Ovary (tissue), 9 donors: ENCODE results near the gene CLK2. TPM values are rescaled to one million over a fixed set of nuclear protein-coding genes. Genes with fewer than 3 reads are reported as not detected.
"Not testable (repeated sequence)": the region's sequence is repeated elsewhere in the genome, so short reads cannot be mapped to it uniquely, and the experiment has no call there.

Experiments used
- DNase-seq, 5 donors: peaks; one replicate each; pipeline ENCODE4 v3.0.0-alpha.2; 2019 to 2020
- H3K27ac ChIP-seq, 2 donors: fragments of 200-600 bp; one replicate each; pipeline versions ENCODE4 v1.5.1 to v1.8.0; 2019 to 2022
- H3K27me3 ChIP-seq: fragments of 200-600 bp; one replicate; pipeline ENCODE4 v1.8.0; 2022
- H3K36me3 ChIP-seq: fragments of 200-600 bp; sonication (generic); one replicate; pipeline ENCODE4 v1.5.1; 2019
- H3K4me1 ChIP-seq: one replicate; pipeline ENCODE4 v1.8.1; 2013; ENCODE audit warnings: mild to moderate bottlenecking, moderate library complexity; ENCODE audit not compliant: insufficient read depth
- H3K4me3 ChIP-seq: fragments of 200-600 bp; sonication (generic); one replicate; pipeline ENCODE4 v1.5.1; 2017
- H3K9me3 ChIP-seq, 2 donors: fragments of 200-600 bp in 1 of 2; sonication (generic) in 1 of 2; one replicate each; pipeline versions ENCODE4 v1.5.1 to v1.8.1; 2013 to 2019; ENCODE audit warnings: mild to moderate bottlenecking in 1 of 2, moderate library complexity in 1 of 2
- EP300 ChIP-seq: sonication (generic); formaldehyde crosslinking; IDR thresholded peaks from one replicate; pipeline ENCODE4 v1.6.1; 2017; ENCODE audit warnings: antibody characterized with exemption
- POLR2A ChIP-seq: fragments of 450-650 bp; IDR thresholded peaks from one replicate; pipeline ENCODE4 v1.6.1; 2017; ENCODE audit warnings: antibody characterized with exemption, mild to moderate bottlenecking, moderate library complexity
- WGBS, 3 donors: extraction: QIAGEN DNeasy Blood & Tissue Kit in 1 of 3; methylation state at CpG; one replicate each; pipeline versions ENCODE4 v1.1.5 to v1.1.7; 2013 to 2017; 5-methylcytosine and 5-hydroxymethylcytosine counted together
- intact Hi-C, 4 donors: fragments of 100-400 bp; cut with DNase I; formaldehyde crosslinking; loops; one replicate each; pipeline versions ENCODE4 v1.11.0 to v1.15.1; 2022 to 2023
- polyA plus RNA-seq, 2 donors: library from polyadenylated mRNA; stranded (reverse); fragments of 200-250 nt in 1 of 2; fragments of 350-450 nt in 1 of 2; fragmentation: Illumina TruSeq in 1 of 2; extraction: RNeasy Lipid Tissue Mini Kit (QIAGEN cat#74804) in 1 of 2; gene quantifications; one replicate each; pipeline ENCODE4 v1.2.3, GENCODE V29; 2013 to 2014
- total RNA-seq, 7 donors: library from RNA; depleted of rRNA in 2 of 7; stranded (reverse); fragments of >200 nt in 2 of 7; fragmentation: NEBNext Ultra II Directional in 3 of 7; extraction: Animal tissue kit (Norgen Biotek cat#: 25700) in 3 of 7; gene quantifications; one replicate each; pipeline versions ENCODE4 v1.1.0 to v1.2.4, GENCODE V29; 2016 to 2023
- TF ChIP-seq, protein P1 (sequence below), 3 donors: fragments of 450-650 bp in 2 of 3; fragments of 200-600 bp in 1 of 3; IDR thresholded peaks; one replicate each; pipeline versions ENCODE4 v1.5.1 to v1.8.0; 2016 to 2022; ENCODE audit warnings: antibody characterized with exemption in 3 of 3, mild to moderate bottlenecking in 1 of 3
- donor health status: DM: no; HTN: no; CAD: no; lungs with moderate emphysema.
- donor health status: DM: no; HTN: no; CAD: no.
- donor health status: Bipolar disorder and iron deficiency.
- donor health status: DM: yes; HTN: yes; CAD: no.
- donor health status: DM: no; HTN: no; CAD: no.
- donor health status: DM: yes; HTN: yes; CAD: no.

Gene CLK2
- total and polyA plus RNA-seq, 9 donors, result 37.9 to 60.9 (median 50.1) TPM

DNA sequence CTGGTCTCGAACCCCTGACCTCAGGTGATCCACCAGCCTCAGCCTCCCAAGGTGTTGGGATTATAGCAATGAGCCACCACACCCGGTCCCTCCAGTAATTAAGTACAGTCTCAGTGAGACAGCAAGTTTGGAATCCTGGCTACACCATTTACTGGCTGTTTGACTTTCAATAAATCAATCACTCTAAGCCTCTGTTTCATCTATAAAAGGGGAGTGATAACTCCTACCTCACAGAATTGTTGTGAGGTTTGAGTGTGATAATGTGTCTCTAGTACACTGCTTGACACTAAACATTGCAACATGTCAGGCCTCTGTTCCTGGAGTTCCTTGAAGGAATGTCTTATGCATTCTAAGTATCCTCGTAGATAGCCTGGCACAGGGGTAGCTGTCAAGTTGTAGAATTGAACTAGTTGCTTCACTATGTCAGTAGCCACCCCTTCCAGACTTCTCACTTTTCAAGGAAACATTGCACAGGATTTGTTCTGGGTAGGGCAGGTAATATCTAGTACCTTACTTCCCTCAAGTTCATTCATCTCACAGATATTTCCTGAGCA is 30.4 kb downstream of the CLK2 start:
- intact Hi-C loops, result loop anchor here in 1 of 4 donors (5.0 kb wide), 1 partner anchor 36 kb away; the partner anchor contains the start of genes MTX1 and THBS3

DNA sequence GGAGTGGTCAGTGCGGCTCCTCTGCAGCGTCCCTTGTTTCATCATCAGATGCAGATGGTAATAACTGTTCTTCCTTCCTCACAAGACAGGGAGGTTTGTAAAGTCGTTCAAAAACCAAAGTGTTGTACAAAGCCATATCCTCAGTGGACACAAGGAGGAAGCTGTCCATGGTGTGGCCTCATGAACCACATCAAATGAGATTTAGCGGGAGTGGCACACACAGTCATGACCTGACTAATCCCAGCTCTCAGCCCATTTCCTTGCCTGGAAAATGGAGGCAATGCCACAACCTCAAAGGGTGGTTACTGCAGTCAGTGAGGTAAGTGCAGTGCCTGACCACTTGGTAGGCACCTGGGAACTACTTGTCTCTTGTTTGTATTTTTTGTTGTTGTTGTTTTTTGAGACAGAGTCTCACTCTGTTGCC is 31.5 kb downstream of the CLK2 start:
- intact Hi-C loops, result loop anchor here in 1 of 4 donors (5.0 kb wide), 1 partner anchor 35 kb away; the partner anchor contains the start of genes MTX1 and THBS3
- Histone ChIP-seq H3K27ac (no peak overlapping the region), H3K4me1 (peaks cover 2% of the 10 kb centered on the region), H3K9me3 (no peaks in the 10 kb centered on the region), H3K4me3 (no peak overlapping the region), H3K36me3 (no peaks in the 10 kb centered on the region), H3K27me3 (no peaks in the 10 kb centered on the region)
- no peak for DNase-seq
- 74 to 76% (median 75%) methylated on average over 4 of the region's 4 CpGs for WGBS, 3 donors
- TF ChIP-seq POLR2A (no peak), EP300 (no peak)
- TF ChIP-seq, protein P1, sequence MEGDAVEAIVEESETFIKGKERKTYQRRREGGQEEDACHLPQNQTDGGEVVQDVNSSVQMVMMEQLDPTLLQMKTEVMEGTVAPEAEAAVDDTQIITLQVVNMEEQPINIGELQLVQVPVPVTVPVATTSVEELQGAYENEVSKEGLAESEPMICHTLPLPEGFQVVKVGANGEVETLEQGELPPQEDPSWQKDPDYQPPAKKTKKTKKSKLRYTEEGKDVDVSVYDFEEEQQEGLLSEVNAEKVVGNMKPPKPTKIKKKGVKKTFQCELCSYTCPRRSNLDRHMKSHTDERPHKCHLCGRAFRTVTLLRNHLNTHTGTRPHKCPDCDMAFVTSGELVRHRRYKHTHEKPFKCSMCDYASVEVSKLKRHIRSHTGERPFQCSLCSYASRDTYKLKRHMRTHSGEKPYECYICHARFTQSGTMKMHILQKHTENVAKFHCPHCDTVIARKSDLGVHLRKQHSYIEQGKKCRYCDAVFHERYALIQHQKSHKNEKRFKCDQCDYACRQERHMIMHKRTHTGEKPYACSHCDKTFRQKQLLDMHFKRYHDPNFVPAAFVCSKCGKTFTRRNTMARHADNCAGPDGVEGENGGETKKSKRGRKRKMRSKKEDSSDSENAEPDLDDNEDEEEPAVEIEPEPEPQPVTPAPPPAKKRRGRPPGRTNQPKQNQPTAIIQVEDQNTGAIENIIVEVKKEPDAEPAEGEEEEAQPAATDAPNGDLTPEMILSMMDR (IDR thresholded peaks at IDR 0.05), result no peak

More for the DNA sequence above, 30.4 kb downstream of the CLK2 start:
- H3K27me3 ChIP-seq, result no peaks in the 10 kb centered on the region
- H3K4me1 ChIP-seq, result peaks cover 2% of the 10 kb centered on the region
- TF ChIP-seq POLR2A (no peak), EP300 (no peak)
- TF ChIP-seq, protein P1 (IDR thresholded peaks at IDR 0.05), result no peak
- no peak for DNase-seq
- no peaks in the 10 kb centered on the region for H3K36me3 ChIP-seq
- no peaks in the 10 kb centered on the region for H3K9me3 ChIP-seq
- 72 to 86% (median 84%) methylated on average over 3 of the region's 3 CpGs for WGBS, 3 donors
- peak overlapping the region in 1 of 2 donors; percentile 85 for H3K27ac ChIP-seq
- H3K4me3 ChIP-seq, result no peak overlapping the region

DNA sequence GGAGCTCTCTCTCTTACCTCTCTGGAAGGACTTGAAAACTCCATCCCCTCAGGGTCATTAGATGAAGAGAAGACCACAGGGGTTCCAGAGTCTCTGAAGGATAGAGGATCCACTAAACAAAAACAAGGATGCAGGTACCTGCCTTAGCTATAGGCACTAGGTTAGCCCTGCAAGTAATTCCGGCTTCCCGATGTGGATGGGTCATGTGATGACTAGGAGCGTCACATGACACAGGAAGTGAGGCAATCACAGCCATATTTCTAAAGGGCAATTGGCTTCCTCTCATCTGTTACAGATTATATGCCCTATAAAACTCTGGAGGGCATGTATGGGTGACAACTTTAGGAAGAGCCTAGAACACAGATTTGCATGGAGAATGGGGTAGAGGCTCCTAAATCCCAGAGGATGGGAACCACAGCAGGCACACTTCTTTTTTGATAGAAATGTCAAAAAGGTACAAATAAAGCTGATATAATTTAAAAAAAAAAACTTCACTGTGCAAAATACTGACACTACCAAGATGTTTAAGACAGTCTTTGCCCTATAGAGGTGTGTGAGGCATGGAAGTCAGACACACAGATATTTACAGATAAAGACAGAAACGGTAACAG is 32.1 kb downstream of the CLK2 start:
- peak in 3 of 5 donors; percentile 56 to 76 (median 61) for DNase-seq
- intact Hi-C loops, result loop anchor here in 1 of 4 donors (5.0 kb wide), 1 partner anchor 34 kb away; the partner anchor contains the start of genes MTX1 and THBS3
- H3K27me3 ChIP-seq, result no peaks in the 10 kb centered on the region
- WGBS, 3 donors, result 10 to 11% (median 11%) methylated on average over 4 of the region's 4 CpGs
- H3K36me3 ChIP-seq, result no peaks in the 10 kb centered on the region
- TF ChIP-seq EP300, result no peak
- TF ChIP-seq POLR2A, result no peak
- TF ChIP-seq, protein P1 (IDR thresholded peaks at IDR 0.05), result no peak
- H3K4me1 ChIP-seq, result peaks cover 2% of the 10 kb centered on the region
- no peaks in the 10 kb centered on the region for H3K9me3 ChIP-seq
- H3K27ac ChIP-seq, result no peak overlapping the region
- peak overlapping the region; percentile 35 for H3K4me3 ChIP-seq

DNA sequence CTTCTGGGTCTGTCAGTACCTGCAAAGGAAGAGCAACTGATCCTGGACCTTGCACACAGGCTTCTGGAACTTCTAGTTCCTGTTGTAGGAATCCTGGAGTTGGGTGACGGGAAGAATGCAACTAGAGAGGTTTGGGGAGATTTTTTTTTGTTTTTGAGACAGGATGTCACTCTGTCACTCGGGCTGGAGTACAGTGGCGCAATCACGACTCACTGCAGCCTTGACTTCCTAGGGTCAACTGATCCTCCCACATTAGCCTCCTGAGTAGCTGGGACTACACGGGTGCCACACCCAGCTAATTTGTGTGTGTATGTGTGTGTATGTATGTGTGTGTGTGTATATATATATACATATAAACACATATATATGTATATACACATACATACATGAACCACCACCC is 36.9 kb downstream of the CLK2 start:
- Histone ChIP-seq H3K27ac (no peak overlapping the region), H3K4me1 (peaks cover 11% of the 10 kb centered on the region), H3K36me3 (no peaks in the 10 kb centered on the region), H3K27me3 (no peaks in the 10 kb centered on the region), H3K4me3 (no peak overlapping the region), H3K9me3 (no peaks in the 10 kb centered on the region)
- TF ChIP-seq POLR2A, result no peak
- TF ChIP-seq EP300, result no peak
- TF ChIP-seq, protein P1 (IDR thresholded peaks at IDR 0.05), result no peak
- WGBS, 3 donors, result 72 to 81% (median 80%) methylated on average over 5 of the region's 5 CpGs
- intact Hi-C loops, result no loop called here
- no peak for DNase-seq

DNA sequence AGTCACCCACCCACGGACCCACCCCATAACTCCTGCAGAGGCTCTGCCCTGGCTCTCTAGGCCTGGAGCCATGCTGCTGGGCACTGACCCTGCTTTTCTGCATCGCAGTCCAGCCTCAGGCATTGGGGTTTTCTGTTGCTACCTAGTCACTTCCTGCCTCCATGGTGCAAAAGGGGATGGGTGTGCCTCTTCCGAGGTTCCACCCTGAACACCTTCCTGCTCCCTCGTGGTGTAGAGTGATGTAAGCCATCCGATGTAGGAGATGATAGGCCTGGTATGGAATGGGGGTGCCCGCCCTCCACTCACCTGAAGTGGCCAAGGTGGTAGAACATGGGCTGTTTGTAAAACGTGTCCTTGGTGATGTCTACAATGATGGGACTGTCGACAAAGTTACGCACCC is 37.9 kb downstream of the CLK2 start:
- H3K9me3 ChIP-seq, H3K4me1 ChIP-seq, H3K4me3 ChIP-seq, DNase-seq, H3K36me3 ChIP-seq, intact Hi-C loops, H3K27ac ChIP-seq, H3K27me3 ChIP-seq: not testable (repeated sequence)
- WGBS, 3 donors, result 86 to 92% (median 91%) methylated on average over 5 to 8 of the region's 9 CpGs

DNA sequence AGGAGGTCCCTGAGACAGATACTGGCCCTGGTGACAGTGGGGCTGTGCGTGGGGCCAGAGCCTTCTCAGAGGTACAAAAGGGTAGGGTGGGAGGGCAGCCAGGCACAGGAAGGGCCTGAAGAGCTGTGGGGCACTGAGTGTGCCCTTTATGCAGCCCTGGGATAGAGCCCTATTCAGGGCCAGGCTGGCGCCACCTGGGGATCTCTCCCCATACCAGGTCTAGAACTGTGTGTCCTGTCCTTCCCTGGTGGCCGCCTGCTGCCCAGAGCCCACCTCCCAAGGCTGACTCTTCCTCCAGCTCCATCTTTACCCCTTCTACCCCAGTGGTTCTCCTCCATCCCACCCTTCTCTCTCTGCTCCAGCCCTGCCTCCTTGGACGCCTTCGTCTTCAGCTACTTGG is 39.8 kb downstream of the CLK2 start:
- DNase-seq, H3K4me3 ChIP-seq, H3K9me3 ChIP-seq, H3K27ac ChIP-seq, H3K36me3 ChIP-seq, H3K27me3 ChIP-seq, intact Hi-C loops, H3K4me1 ChIP-seq: not testable (repeated sequence)
- 100% methylated on average over 1 to 2 of the region's 5 CpGs for WGBS, 3 donors

DNA sequence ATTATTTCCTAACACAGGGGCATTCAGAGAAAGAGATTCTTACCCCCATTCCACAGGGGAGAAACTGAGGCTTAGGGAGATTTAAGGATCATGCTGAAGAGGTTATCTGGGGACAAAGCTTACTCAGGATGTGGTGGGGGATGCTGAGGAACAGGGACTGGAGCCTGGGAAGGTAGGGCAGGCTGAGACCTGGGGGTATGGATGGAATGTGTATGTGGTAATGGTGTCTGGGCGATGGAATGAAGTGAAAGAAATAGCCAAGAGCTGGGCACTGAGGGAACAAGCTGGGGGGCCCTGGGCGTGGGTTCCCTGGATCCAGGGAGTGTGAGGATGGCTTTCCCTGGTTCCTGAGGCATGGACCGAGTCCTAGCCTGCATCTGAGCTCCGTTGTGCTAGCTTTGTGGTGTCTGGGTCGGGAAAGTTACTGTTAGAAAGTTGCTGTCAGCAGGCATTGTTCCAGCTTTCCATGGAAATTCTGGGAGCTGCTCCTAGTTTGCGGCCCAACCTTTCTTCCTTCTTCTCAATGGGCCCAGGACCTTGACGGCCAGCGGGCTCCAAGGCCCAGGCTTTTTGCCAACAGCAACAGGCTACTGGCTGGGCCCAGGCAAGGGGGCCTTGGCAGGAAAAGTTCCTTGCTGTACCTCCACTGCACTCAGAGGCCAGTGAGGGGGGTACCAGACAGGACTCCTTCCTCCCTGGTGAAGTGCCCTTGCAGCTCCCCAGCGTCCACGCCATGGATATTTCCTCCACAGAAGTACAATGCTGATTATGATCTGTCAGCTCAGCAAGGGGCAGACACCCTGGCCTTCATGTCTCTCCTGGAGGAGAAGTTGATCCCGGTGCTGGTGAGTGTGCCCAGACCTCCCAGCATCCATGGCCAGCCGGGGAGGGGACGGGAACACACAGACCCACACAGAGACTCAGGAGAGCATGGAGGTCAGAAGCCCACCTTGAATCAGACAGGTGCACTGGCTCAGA is 41.0 kb downstream of the CLK2 start:
- H3K4me3 ChIP-seq, H3K9me3 ChIP-seq, H3K4me1 ChIP-seq, H3K36me3 ChIP-seq, H3K27me3 ChIP-seq, intact Hi-C loops: not testable (repeated sequence)
- peak overlapping the region in 1 of 2 donors; percentile 45 for H3K27ac ChIP-seq
- DNase-seq, result peak; percentile 76 to 87 (median 85)
- WGBS, 3 donors, result 25 to 36% (median 30%) methylated on average over 13 of the region's 13 CpGs
